HL-60 (cell line): ENCODE measurements around the gene IFRD1.

Source experiments
- DNase-seq, 2 experiments: peaks; one replicate each; pipeline ENCODE4 v3.0.0-alpha.2; 2010 to 2020; ENCODE audit warnings: low read depth in 1 of 2, low spot score in 1 of 2
- H3K27ac ChIP-seq: fragments of 250-450 bp; sonication (Bioruptor Pico); replicated peaks from 2 replicates; pipeline ENCODE4 v1.5.1; 2020; ENCODE audit warnings: mild to moderate bottlenecking, moderate library complexity
- H3K27me3 ChIP-seq: fragments of 250-450 bp; sonication (Bioruptor Pico); 2 replicates; pipeline ENCODE4 v1.5.1; 2021; ENCODE audit warnings: mild to moderate bottlenecking, moderate library complexity; ENCODE audit not compliant: insufficient read depth, poor library complexity, severe bottlenecking
- H3K4me3 ChIP-seq: replicated peaks from 2 replicates; pipeline ENCODE4 v1.5.1; 2011; ENCODE audit warnings: mild to moderate bottlenecking, control low read depth, low read length; ENCODE audit not compliant: insufficient read depth
- GABPA ChIP-seq: IDR thresholded peaks from 2 replicates; pipeline ENCODE4 v1.6.1; 2012; ENCODE audit warnings: low read depth
- POLR2AphosphoS5 ChIP-seq: IDR thresholded peaks from 2 replicates; pipeline ENCODE4 v1.6.1; 2012; ENCODE audit warnings: low read depth
- SPI1 ChIP-seq: IDR thresholded peaks from 2 replicates; pipeline ENCODE4 v1.6.1; 2012; ENCODE audit warnings: low read depth, mild to moderate bottlenecking, borderline replicate concordance
- TF ChIP-seq, protein P1 (sequence below): IDR thresholded peaks from one replicate; pipeline ENCODE4 v1.5.1; 2011; ENCODE audit warnings: low read length, control low read depth, inconsistent platforms; ENCODE audit not compliant: insufficient read depth
- TF ChIP-seq, protein P2 (sequence below): IDR thresholded peaks from 2 replicates; pipeline ENCODE4 v1.6.1; 2012; ENCODE audit warnings: low read depth; ENCODE audit not compliant: insufficient replicate concordance

The IFRD1 gene

DNA sequence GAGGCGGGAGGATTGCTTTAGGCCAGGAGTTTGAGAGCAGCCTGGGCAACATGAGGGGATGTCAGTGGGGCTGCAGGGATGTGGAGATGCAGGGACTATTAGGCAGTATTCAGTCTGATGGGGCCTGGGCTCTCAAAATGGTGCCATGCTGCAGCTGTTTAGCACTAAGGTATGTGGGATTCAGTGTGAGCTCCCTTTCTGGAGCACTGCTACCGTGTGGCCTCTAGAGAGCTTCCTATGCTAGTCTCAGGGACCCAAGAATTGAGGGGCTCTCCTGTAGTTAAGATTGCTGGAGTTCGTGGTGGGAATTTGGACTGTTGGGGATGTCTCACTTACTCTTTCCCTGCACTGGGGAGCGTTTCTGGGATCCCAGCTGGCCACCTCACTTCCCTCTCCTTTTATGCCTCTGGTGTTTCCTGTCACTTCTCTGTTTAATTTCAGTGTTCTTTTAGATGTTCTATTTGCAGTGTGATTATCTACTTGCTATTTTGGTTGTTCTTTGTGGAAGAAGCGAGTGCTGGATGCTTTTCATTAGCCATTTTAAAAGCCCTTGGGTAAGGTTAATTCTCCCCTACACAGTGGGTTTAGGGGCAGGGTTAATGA is 53.9 kb downstream of the IFRD1 start:
- TF ChIP-seq, protein P1, sequence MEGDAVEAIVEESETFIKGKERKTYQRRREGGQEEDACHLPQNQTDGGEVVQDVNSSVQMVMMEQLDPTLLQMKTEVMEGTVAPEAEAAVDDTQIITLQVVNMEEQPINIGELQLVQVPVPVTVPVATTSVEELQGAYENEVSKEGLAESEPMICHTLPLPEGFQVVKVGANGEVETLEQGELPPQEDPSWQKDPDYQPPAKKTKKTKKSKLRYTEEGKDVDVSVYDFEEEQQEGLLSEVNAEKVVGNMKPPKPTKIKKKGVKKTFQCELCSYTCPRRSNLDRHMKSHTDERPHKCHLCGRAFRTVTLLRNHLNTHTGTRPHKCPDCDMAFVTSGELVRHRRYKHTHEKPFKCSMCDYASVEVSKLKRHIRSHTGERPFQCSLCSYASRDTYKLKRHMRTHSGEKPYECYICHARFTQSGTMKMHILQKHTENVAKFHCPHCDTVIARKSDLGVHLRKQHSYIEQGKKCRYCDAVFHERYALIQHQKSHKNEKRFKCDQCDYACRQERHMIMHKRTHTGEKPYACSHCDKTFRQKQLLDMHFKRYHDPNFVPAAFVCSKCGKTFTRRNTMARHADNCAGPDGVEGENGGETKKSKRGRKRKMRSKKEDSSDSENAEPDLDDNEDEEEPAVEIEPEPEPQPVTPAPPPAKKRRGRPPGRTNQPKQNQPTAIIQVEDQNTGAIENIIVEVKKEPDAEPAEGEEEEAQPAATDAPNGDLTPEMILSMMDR = no peak
- TF ChIP-seq, protein P2, sequence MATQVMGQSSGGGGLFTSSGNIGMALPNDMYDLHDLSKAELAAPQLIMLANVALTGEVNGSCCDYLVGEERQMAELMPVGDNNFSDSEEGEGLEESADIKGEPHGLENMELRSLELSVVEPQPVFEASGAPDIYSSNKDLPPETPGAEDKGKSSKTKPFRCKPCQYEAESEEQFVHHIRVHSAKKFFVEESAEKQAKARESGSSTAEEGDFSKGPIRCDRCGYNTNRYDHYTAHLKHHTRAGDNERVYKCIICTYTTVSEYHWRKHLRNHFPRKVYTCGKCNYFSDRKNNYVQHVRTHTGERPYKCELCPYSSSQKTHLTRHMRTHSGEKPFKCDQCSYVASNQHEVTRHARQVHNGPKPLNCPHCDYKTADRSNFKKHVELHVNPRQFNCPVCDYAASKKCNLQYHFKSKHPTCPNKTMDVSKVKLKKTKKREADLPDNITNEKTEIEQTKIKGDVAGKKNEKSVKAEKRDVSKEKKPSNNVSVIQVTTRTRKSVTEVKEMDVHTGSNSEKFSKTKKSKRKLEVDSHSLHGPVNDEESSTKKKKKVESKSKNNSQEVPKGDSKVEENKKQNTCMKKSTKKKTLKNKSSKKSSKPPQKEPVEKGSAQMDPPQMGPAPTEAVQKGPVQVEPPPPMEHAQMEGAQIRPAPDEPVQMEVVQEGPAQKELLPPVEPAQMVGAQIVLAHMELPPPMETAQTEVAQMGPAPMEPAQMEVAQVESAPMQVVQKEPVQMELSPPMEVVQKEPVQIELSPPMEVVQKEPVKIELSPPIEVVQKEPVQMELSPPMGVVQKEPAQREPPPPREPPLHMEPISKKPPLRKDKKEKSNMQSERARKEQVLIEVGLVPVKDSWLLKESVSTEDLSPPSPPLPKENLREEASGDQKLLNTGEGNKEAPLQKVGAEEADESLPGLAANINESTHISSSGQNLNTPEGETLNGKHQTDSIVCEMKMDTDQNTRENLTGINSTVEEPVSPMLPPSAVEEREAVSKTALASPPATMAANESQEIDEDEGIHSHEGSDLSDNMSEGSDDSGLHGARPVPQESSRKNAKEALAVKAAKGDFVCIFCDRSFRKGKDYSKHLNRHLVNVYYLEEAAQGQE = no peak
- TF ChIP-seq GABPA (no peak), POLR2AphosphoS5 (no peak), SPI1 (no peak)
- no peak overlapping the region for H3K27ac ChIP-seq
- DNase-seq = no peak

DNA sequence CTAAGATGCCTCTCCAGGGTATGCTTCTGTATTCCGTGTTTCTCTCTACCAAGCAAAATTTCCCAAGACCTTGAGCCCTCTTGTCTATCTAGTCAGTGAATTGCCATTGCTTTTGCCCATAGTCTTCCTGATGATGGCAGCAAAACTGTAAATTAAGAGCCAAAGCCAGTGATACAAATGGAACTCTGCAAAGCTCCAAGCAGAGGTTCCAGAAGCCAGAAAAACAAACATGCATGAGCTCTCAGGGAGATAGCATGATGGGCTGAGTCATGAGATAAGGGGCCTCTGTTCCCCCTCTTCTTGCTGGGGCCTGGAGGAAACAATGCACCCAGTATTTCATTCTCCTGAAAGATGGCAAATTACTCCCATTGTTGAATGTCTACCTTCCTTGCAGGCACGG is 55.2 kb downstream of the IFRD1 start:
- no peaks in the 10 kb centered on the region for H3K27me3 ChIP-seq
- H3K4me3 ChIP-seq = no peak overlapping the region
- no peak for TF ChIP-seq SPI1
- no peak for TF ChIP-seq POLR2AphosphoS5
- no peak for TF ChIP-seq GABPA
- TF ChIP-seq, protein P1 = no peak
- TF ChIP-seq, protein P2 = no peak
- no peak for DNase-seq
- no peak overlapping the region for H3K27ac ChIP-seq

More for the DNA sequence above, 53.9 kb downstream of the IFRD1 start:
- no peaks in the 10 kb centered on the region for H3K27me3 ChIP-seq
- no peak overlapping the region for H3K4me3 ChIP-seq

DNA sequence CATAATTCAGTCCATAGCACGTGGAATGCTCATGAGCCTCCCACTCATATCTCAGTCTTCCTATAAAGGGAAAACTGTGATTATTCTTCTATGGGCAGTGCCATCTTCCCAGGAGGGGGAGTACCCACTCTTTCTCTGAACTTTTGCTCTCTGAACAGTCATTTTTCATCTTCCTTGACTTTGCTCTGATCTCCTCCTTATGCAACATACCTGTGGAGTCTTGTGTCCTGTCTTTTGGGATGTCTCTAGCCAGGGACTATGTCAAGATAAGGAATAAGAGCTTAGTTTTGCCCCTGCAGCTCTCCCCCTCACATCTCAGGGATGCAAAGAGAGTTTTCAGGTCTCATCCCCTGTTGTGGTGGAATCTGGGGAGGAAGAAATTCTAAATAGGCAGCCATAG is 58.1 kb downstream of the IFRD1 start:
- no peak for DNase-seq
- TF ChIP-seq, protein P1 = no peak
- TF ChIP-seq, protein P2 = no peak
- TF ChIP-seq GABPA (no peak), SPI1 (no peak), POLR2AphosphoS5 (no peak)
- H3K27me3 ChIP-seq = no peaks in the 10 kb centered on the region
- H3K27ac ChIP-seq = no peak overlapping the region
- H3K4me3 ChIP-seq = no peak overlapping the region
